ENCODE data around the gene ZNF316. TPM values are rescaled to one million over a fixed set of nuclear protein-coding genes. Genes with fewer than 3 reads are reported as not detected.
A peak's percentile ranks its signal among the peaks of the same experiment; 100 is the strongest.

ZNF316 gene
- total RNA-seq, 1 experiment from 2014 or later = 22.2 TPM

GRCh38 chr7:6644728-6645127, 7.6 kb downstream of the ZNF316 start:
- no peak overlapping the region for H2BK12ac ChIP-seq (ENCODE audit: insufficient read length, low read depth, low read length)
- no peak overlapping the region for H3K56ac ChIP-seq (ENCODE audit: insufficient read length, low read depth, low read length)
- H4K91ac ChIP-seq (ENCODE audit: insufficient read length, low read depth, low read length) = no peak overlapping the region
- no peak overlapping the region for H2AK5ac ChIP-seq (ENCODE audit: insufficient read length, low read length)
- H3K27ac ChIP-seq (ENCODE audit: insufficient read length, low read depth, low read length) = no peak overlapping the region
- H3K23me2 ChIP-seq (ENCODE audit: insufficient read length, low read depth, low read length, poor library complexity, severe bottlenecking) = no peaks in the 10 kb centered on the region
- no peaks in the 10 kb centered on the region for H3K79me2 ChIP-seq (ENCODE audit: insufficient read depth, low read length)
- H2BK15ac ChIP-seq (ENCODE audit: low read depth, low read length) = no peak overlapping the region
- H3K9me3 Mint-ChIP-seq = no peaks in the 10 kb centered on the region
- H4K8ac ChIP-seq (replicated peaks; ENCODE audit: insufficient read length, low read depth, low read length) = no peak overlapping the region
- no peak overlapping the region for H3T11ph ChIP-seq (ENCODE audit: low read length)
- H3K4ac ChIP-seq (ENCODE audit: low read depth, low read length) = no peak overlapping the region
- no peaks in the 10 kb centered on the region for H3K79me1 ChIP-seq (ENCODE audit: insufficient read depth, low read depth, low read length, poor library complexity, severe bottlenecking)
- no peak overlapping the region for H3K4me2 ChIP-seq (ENCODE audit: insufficient read depth, insufficient read length, low read length)
- TF ChIP-seq CTCF (conservative IDR thresholded peaks at IDR 0.05) = no peak
- H2AFZ ChIP-seq (ENCODE audit: low read length) = no peak overlapping the region
- no peak overlapping the region for H3K23ac ChIP-seq (ENCODE audit: insufficient read length, low read depth, low read length)
- no peak overlapping the region for H2BK120ac ChIP-seq (ENCODE audit: low read depth, low read length, poor library complexity, severe bottlenecking)
- H3K4me1 ChIP-seq (ENCODE audit: insufficient read depth, low read length) = no peaks in the 10 kb centered on the region
- no peak overlapping the region for H3K4me3 Mint-ChIP-seq
- no peaks in the 10 kb centered on the region for H3K27me3 Mint-ChIP-seq (ENCODE audit: low read depth)
- H3K36me3 Mint-ChIP-seq (ENCODE audit: insufficient read depth in 1 of 3, low read depth in 3 of 3) = peaks cover 0 to 37% (median 11%) of the 10 kb centered on the region in 3 experiments; a peak in 4 of 7 replicates
- no peak overlapping the region for H3K18ac ChIP-seq (ENCODE audit: insufficient read length, low read depth, low read length)
- peak; percentile 19 for DNase-seq
- H2BK5ac ChIP-seq (ENCODE audit: insufficient read length, low read length) = no peak overlapping the region
- no peak overlapping the region for H3K14ac ChIP-seq (ENCODE audit: insufficient read depth, low read length)
- H3K4me1 Mint-ChIP-seq = peaks cover 6 to 8% of the 10 kb centered on the region in 2 experiments
- no peak overlapping the region for H2BK20ac ChIP-seq (ENCODE audit: low read depth, low read length, poor library complexity, severe bottlenecking)
- H4K5ac ChIP-seq (ENCODE audit: insufficient read length, low read depth, low read length) = no peak overlapping the region
- no peak overlapping the region for H3K9ac ChIP-seq (ENCODE audit: extremely low read depth, insufficient read length, low read length)
- H3K27ac Mint-ChIP-seq = no peak overlapping the region
- H4K20me1 ChIP-seq (ENCODE audit: control insufficient read depth, insufficient read depth, insufficient read length) = no peaks in the 10 kb centered on the region
- no peaks in the 10 kb centered on the region for H3K27me3 ChIP-seq (ENCODE audit: insufficient read depth, low read length)
- H3K9me3 ChIP-seq (ENCODE audit: control insufficient read depth, low read depth, low read length) = no peaks in the 10 kb centered on the region
- WGBS (ENCODE audit: extremely low coverage, insufficient read length, low lambda C conversion rate) = no CpG with 5 or more reads among the region's 10 CpGs
